KMS-11 (cell line): ENCODE measurements around the gene CBLB.

Experiments
- H2AFZ ChIP-seq: fragments of 200-600 bp; sonication (generic); 2 replicates; pipeline ENCODE4 v1.6.1; 2016; ENCODE audit warnings: antibody characterized with exemption, mixed run types, low read depth
- H3K27ac ChIP-seq: fragments of 200-600 bp; sonication (generic); 2 replicates; pipeline ENCODE4 v1.6.1; 2016; ENCODE audit warnings: mild to moderate bottlenecking, mixed run types
- H3K27me3 ChIP-seq: fragments of 200-600 bp; sonication (generic); 2 replicates; pipeline ENCODE4 v1.6.1; 2017; ENCODE audit warnings: mild to moderate bottlenecking, low read depth, mixed run types, moderate library complexity; ENCODE audit not compliant: insufficient read depth
- H3K36me3 ChIP-seq: fragments of 200-600 bp; sonication (generic); 2 replicates; pipeline ENCODE4 v1.6.1; 2017; ENCODE audit warnings: mild to moderate bottlenecking, mixed run types; ENCODE audit not compliant: insufficient read depth
- H3K4me1 ChIP-seq: fragments of 200-600 bp; sonication (generic); 2 replicates; pipeline ENCODE4 v1.6.1; 2016; ENCODE audit warnings: mild to moderate bottlenecking, low read depth, mixed run types; ENCODE audit not compliant: poor library complexity, severe bottlenecking
- H3K4me2 ChIP-seq: fragments of 200-600 bp; sonication (generic); 2 replicates; pipeline ENCODE4 v1.7.0; 2016; ENCODE audit warnings: mild to moderate bottlenecking, mixed run types
- H3K4me3 ChIP-seq: fragments of 200-600 bp; sonication (generic); IDR thresholded peaks from 2 replicates; pipeline ENCODE4 v1.6.1; 2017; ENCODE audit warnings: low read depth, low read length, mixed read lengths; ENCODE audit not compliant: insufficient read depth
- H3K79me2 ChIP-seq: fragments of 200-600 bp; sonication (generic); 2 replicates; pipeline ENCODE4 v1.6.1; 2016; ENCODE audit warnings: low read depth, mixed run types; ENCODE audit not compliant: insufficient read depth
- H3K9ac ChIP-seq: fragments of 200-600 bp; sonication (generic); 2 replicates; pipeline ENCODE4 v1.6.1; 2016; ENCODE audit warnings: mild to moderate bottlenecking, mixed run types
- H4K20me1 ChIP-seq: fragments of 200-600 bp; sonication (generic); 2 replicates; pipeline ENCODE4 v1.6.1; 2016; ENCODE audit warnings: mild to moderate bottlenecking, mixed run types; ENCODE audit not compliant: insufficient read depth
- CTCF ChIP-seq: fragments of 200-600 bp; sonication (generic); conservative IDR thresholded peaks from 2 replicates; pipeline ENCODE4 v1.6.1; 2017; ENCODE audit warnings: low read depth, mild to moderate bottlenecking, antibody characterized with exemption, low read length, moderate library complexity, mixed read lengths

CBLB gene

GRCh38 chr3:105883798-105884377 lies 15.1 kb upstream of the CBLB start:
- H3K4me2 ChIP-seq = no peak overlapping the region
- no peak overlapping the region for H3K4me3 ChIP-seq
- no peaks in the 10 kb centered on the region for H4K20me1 ChIP-seq
- H3K27ac ChIP-seq = no peak overlapping the region
- H3K4me1 ChIP-seq = no peaks in the 10 kb centered on the region
- H3K79me2 ChIP-seq = no peaks in the 10 kb centered on the region
- H3K9ac ChIP-seq = no peak overlapping the region
- no peaks in the 10 kb centered on the region for H3K36me3 ChIP-seq
- TF ChIP-seq CTCF = no peak
- H3K27me3 ChIP-seq = no peaks in the 10 kb centered on the region
- no peak overlapping the region for H2AFZ ChIP-seq

- Histone ChIP-seq H3K36me3 (no peaks in the 10 kb centered on the region), H3K4me2 (no peak overlapping the region), H3K27me3 (no peaks in the 10 kb centered on the region), H3K4me1 (no peaks in the 10 kb centered on the region), H3K27ac (no peak overlapping the region), H3K9ac (no peak overlapping the region), H3K4me3 (no peak overlapping the region), H3K79me2 (no peaks in the 10 kb centered on the region), H4K20me1 (no peaks in the 10 kb centered on the region), H2AFZ (no peak overlapping the region)
- TF ChIP-seq CTCF = no peak
Observed at GRCh38 chr3:105880681-105881290, 12.0 kb upstream of the CBLB start.

DNA sequence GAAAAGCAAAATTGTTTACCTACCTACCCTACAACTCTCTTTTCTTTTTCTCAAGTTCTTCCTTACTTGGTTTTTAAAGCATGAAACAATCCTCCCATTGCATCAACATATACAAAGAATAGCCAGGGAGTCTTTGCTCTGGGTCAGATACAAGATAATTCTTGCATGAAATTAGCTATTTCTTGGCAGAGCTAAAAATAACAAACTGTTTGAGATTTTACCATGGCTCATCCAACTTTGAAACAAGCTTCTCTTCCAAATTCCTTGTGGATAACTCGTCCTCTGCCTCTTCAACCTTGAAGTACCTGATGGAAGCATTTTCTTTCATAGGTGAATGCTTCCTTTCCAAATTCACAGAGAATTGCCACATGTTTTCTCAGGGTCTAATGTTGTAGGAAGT lies 9.2 kb upstream of the CBLB start:
- H3K27me3 ChIP-seq = no peaks in the 10 kb centered on the region
- no peak overlapping the region for H3K27ac ChIP-seq
- no peaks in the 10 kb centered on the region for H3K79me2 ChIP-seq
- no peak overlapping the region for H2AFZ ChIP-seq
- no peaks in the 10 kb centered on the region for H3K4me1 ChIP-seq
- H3K4me3 ChIP-seq = no peak overlapping the region
- H3K9ac ChIP-seq = no peak overlapping the region
- H3K4me2 ChIP-seq = no peak overlapping the region
- no peak for TF ChIP-seq CTCF
- no peaks in the 10 kb centered on the region for H3K36me3 ChIP-seq
- H4K20me1 ChIP-seq = no peaks in the 10 kb centered on the region

- no peaks in the 10 kb centered on the region for H3K27me3 ChIP-seq
- H3K36me3 ChIP-seq = no peaks in the 10 kb centered on the region
- no peak overlapping the region for H2AFZ ChIP-seq
- no peaks in the 10 kb centered on the region for H3K4me1 ChIP-seq
- H3K4me3 ChIP-seq = no peak overlapping the region
- H3K27ac ChIP-seq = no peak overlapping the region
- no peaks in the 10 kb centered on the region for H3K79me2 ChIP-seq
- no peak overlapping the region for H3K9ac ChIP-seq
- H3K4me2 ChIP-seq = no peak overlapping the region
- no peaks in the 10 kb centered on the region for H4K20me1 ChIP-seq
- no peak for TF ChIP-seq CTCF
Observed at GRCh38 chr3:105877336-105877910, 8.6 kb upstream of the CBLB start.
